Esophagus (tissue), 2 donors: ENCODE data around the gene TRMT1L. TPM values are rescaled to one million over a fixed set of nuclear protein-coding genes. Genes with fewer than 3 reads are reported as not detected.

Experiments used
- H3K27ac ChIP-seq, 2 donors: one replicate each; pipeline ENCODE4 v1.5.1; 2013; ENCODE audit warnings: low read depth in 2 of 2, mild to moderate bottlenecking in 2 of 2, inconsistent platforms in 1 of 2, low read length in 1 of 2, moderate library complexity in 1 of 2
- H3K27me3 ChIP-seq, 2 donors: one replicate each; pipeline ENCODE4 v1.6.1; 2013; ENCODE audit warnings: low read length in 2 of 2, control low read depth in 1 of 2, mild to moderate bottlenecking in 1 of 2; ENCODE audit not compliant: insufficient read depth in 2 of 2, control insufficient read depth in 1 of 2
- H3K36me3 ChIP-seq, 2 donors: one replicate each; pipeline ENCODE4 v1.6.1; 2013; ENCODE audit warnings: low read length in 1 of 2; ENCODE audit not compliant: control insufficient read depth in 2 of 2, insufficient read depth in 2 of 2
- H3K4me1 ChIP-seq, 2 donors: one replicate each; pipeline ENCODE4 v1.6.1; 2013; ENCODE audit warnings: low read length in 1 of 2; ENCODE audit not compliant: control insufficient read depth in 2 of 2, insufficient read depth in 2 of 2
- H3K4me3 ChIP-seq, 2 donors: one replicate each; pipeline ENCODE4 v1.5.1; 2013; ENCODE audit warnings: low read length in 2 of 2, mild to moderate bottlenecking in 2 of 2, low read depth in 1 of 2, moderate library complexity in 1 of 2
- H3K9me3 ChIP-seq, 2 donors: one replicate each; pipeline ENCODE4 v1.6.1; 2013; ENCODE audit warnings: mild to moderate bottlenecking in 2 of 2, low read depth in 1 of 2, low read length in 1 of 2, moderate library complexity in 1 of 2; ENCODE audit not compliant: control insufficient read depth in 2 of 2, insufficient read depth in 1 of 2
- WGBS, 2 donors: extraction: QIAGEN DNeasy Blood & Tissue Kit; methylation state at CpG; one replicate each; pipeline ENCODE4 v1.1.7; 2013; 5-methylcytosine and 5-hydroxymethylcytosine counted together
- polyA plus RNA-seq, 2 donors: library from polyadenylated mRNA; stranded (reverse); fragments of 200-250 nt; gene quantifications; one replicate each; pipeline ENCODE4 v1.2.3, GENCODE V29; 2013
- donor health status: healthy with polysubstance abuse.
- donor health status: Bipolar disorder and iron deficiency.

Gene TRMT1L
- polyA plus RNA-seq, 2 donors: 3.8 to 4.9 TPM

- Histone ChIP-seq H3K36me3 (no peaks in the 10 kb centered on the region), H3K27me3 (no peaks in the 10 kb centered on the region), H3K27ac (no peak overlapping the region), H3K4me1 (peaks cover 0 to 2% of the 10 kb centered on the region in 2 donors), H3K4me3 (no peak overlapping the region), H3K9me3 (no peaks in the 10 kb centered on the region)
- 89 to 91% methylated on average over 4 of the region's 4 CpGs for WGBS, 2 donors
Observed at GRCh38 chr1:185069202-185069772, 87.5 kb downstream of the TRMT1L start.

GRCh38 chr1:185068341-185068740, 88.4 kb downstream of the TRMT1L start:
- no peaks in the 10 kb centered on the region for H3K27me3 ChIP-seq
- H3K9me3 ChIP-seq: no peaks in the 10 kb centered on the region
- no peak overlapping the region for H3K4me3 ChIP-seq
- H3K27ac ChIP-seq: no peak overlapping the region
- H3K4me1 ChIP-seq: peaks cover 0 to 2% of the 10 kb centered on the region in 2 donors
- no peaks in the 10 kb centered on the region for H3K36me3 ChIP-seq

Other genes with a start within 250 kb of the TRMT1L start
- 10 to 100 TPM; 14.7 to 27.4 TPM for gene NIBAN1, start 182.4 kb downstream of the TRMT1L start, polyA plus RNA-seq
- gene RNF2, start 111.4 kb downstream of the TRMT1L start, polyA plus RNA-seq: 1 to 10 TPM; 3.4 to 5.6 TPM
- under 1 TPM; 0.86 TPM for gene SWT1, start 214 bp upstream of the TRMT1L start, polyA plus RNA-seq
- gene IVNS1ABP, start 160.3 kb upstream of the TRMT1L start, polyA plus RNA-seq: 10 to 100 TPM; 40.5 to 40.8 TPM